GM18517 (cell line): ENCODE measurements around the gene GTF3C2.
"Not testable (repeated sequence)": the region's sequence is repeated elsewhere in the genome, so short reads cannot be mapped to it uniquely, and the experiment has no call there.

ENCODE experiments used
- ATAC-seq: cut with Tn5 transposase; IDR thresholded peaks from one replicate; pipeline ENCODE4 v1.9.1; 2021; ENCODE audit warnings: mild to moderate bottlenecking, moderate library complexity; ENCODE audit not compliant: unreplicated experiment

GTF3C2 gene

GRCh38 chr2:27303093-27304025 is 53.2 kb downstream of the GTF3C2 start:
- peak; percentile 51 for ATAC-seq

GRCh38 chr2:27300606-27301005 is 56.0 kb downstream of the GTF3C2 start:
- ATAC-seq = not testable (repeated sequence)

- ATAC-seq = no peak
Measured at GRCh38 chr2:27298391-27299080, 58.0 kb downstream of the GTF3C2 start.

- no peak for ATAC-seq
Measured at GRCh38 chr2:27297195-27297594, 59.4 kb downstream of the GTF3C2 start.

GRCh38 chr2:27296481-27296880 is 60.1 kb downstream of the GTF3C2 start:
- ATAC-seq = no peak

- ATAC-seq = no peak
Measured at GRCh38 chr2:27294928-27295327, 61.6 kb downstream of the GTF3C2 start.

GRCh38 chr2:27291865-27292264 is 64.7 kb downstream of the GTF3C2 start:
- no peak for ATAC-seq

GRCh38 chr2:27290549-27290948 is 66.0 kb downstream of the GTF3C2 start:
- no peak for ATAC-seq

GRCh38 chr2:27288610-27289009 is 68.0 kb downstream of the GTF3C2 start:
- ATAC-seq = no peak

- no peak for ATAC-seq
Measured at GRCh38 chr2:27285481-27285880, 71.1 kb downstream of the GTF3C2 start.

- no peak for ATAC-seq
Measured at GRCh38 chr2:27284996-27285395, 71.6 kb downstream of the GTF3C2 start.

GRCh38 chr2:27282892-27283291 is 73.7 kb downstream of the GTF3C2 start:
- ATAC-seq = no peak

- no peak for ATAC-seq
Measured at GRCh38 chr2:27281855-27282559, 74.6 kb downstream of the GTF3C2 start, which contains the start of gene TRIM54. Gene TRIM54 (plus strand): TSS chr2:27282429. CDS start chr2:27282732, 303 bp downstream.

- ATAC-seq = no peak
Measured at GRCh38 chr2:27281442-27281841, 75.1 kb downstream of the GTF3C2 start.

- no peak for ATAC-seq
Measured at GRCh38 chr2:27280826-27281225, 75.7 kb downstream of the GTF3C2 start.

GRCh38 chr2:27278010-27278409 is 78.6 kb downstream of the GTF3C2 start:
- ATAC-seq = no peak
